Measurements from ENCODE around the gene DCAF16. TPM values are rescaled to one million over a fixed set of nuclear protein-coding genes. Genes with fewer than 3 reads are reported as not detected.

The DCAF16 gene
- polyA plus RNA-seq, 3 donors, result 4.1 to 14.5 (median 4.6) TPM

DNA sequence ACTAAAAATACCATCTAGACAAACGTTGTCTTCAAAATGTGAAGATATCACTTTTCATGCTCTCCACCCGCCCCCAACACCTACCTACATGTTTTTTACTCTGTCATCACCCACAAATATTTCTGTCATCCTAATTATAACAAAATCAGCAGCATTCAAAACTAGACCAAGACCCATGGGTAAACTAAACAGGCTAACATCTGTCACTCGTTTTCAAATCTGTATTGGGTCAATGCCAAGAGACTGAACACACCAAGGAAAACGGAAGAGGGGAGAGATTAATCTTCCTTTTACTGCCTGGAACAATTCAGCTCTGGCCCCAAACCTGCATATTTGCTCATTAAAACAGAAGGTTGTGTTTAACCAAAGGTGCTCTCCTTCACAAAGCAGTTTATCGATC lies 46.6 kb downstream of the DCAF16 start:
- H3K9me3 Mint-ChIP-seq, result peaks cover 0 to 15% (median 10%) of the 10 kb centered on the region in 7 donors
- Histone ChIP-seq H3K4me3 (replicated peaks in 1 of 3; ENCODE audit: low read depth in 2 of 3, low read length in 3 of 3) (no peak overlapping the region), H3K9me3 (replicated peaks in 1 of 2; ENCODE audit: control insufficient read depth in 1 of 2, insufficient read depth in 1 of 2, low read length in 2 of 2) (peaks cover 5 to 13% of the 10 kb centered on the region in 2 donors), H3K36me3 (replicated peaks in 1 of 2; ENCODE audit: control insufficient read depth in 1 of 2, insufficient read depth in 2 of 2, low read length in 2 of 2) (no peaks in the 10 kb centered on the region), H3K79me2 (ENCODE audit: insufficient read depth, low read length) (no peaks in the 10 kb centered on the region), H3K27ac (ENCODE audit: low read depth in 1 of 2, low read length in 2 of 2) (no peak overlapping the region), H4K20me1 (ENCODE audit: insufficient read depth, low read length) (no peaks in the 10 kb centered on the region), H2AFZ (ENCODE audit: insufficient read depth, low read depth, low read length, poor library complexity, severe bottlenecking) (no peak overlapping the region), H3K4me1 (ENCODE audit: control insufficient read depth in 1 of 2, insufficient read depth in 2 of 2, low read length in 2 of 2) (no peaks in the 10 kb centered on the region), H3K9ac (ENCODE audit: insufficient read depth, low read length, poor library complexity, severe bottlenecking) (no peak overlapping the region), H3K27me3 (ENCODE audit: control insufficient read depth in 2 of 2, insufficient read depth in 2 of 2, low read length in 2 of 2) (no peaks in the 10 kb centered on the region), H3K4me2 (replicated peaks; ENCODE audit: extremely low read depth, low read length, poor library complexity, severe bottlenecking) (no peak overlapping the region)
- no peak for DNase-seq
- no peak for TF ChIP-seq CTCF (IDR thresholded peaks at IDR 0.05)
- H3K36me3 Mint-ChIP-seq, result no peaks in the 10 kb centered on the region
- H3K27me3 Mint-ChIP-seq (ENCODE audit: low read depth in 3 of 3), result peaks cover 0 to 3% (median 0%) of the 10 kb centered on the region in 3 donors
- intact Hi-C loops (cut with micrococcal nuclease), result no loop called here
- WGBS (ENCODE audit: insufficient coverage), result 58% methylated on average over 5 of the region's 5 CpGs
- no peak overlapping the region for H3K4me3 Mint-ChIP-seq
- peaks cover 3% of the 10 kb centered on the region for H3K4me1 Mint-ChIP-seq
- no peak overlapping the region for H3K27ac Mint-ChIP-seq

GRCh38 chr4:17763416-17763815 lies 47.1 kb downstream of the DCAF16 start:
- peaks cover 5 to 13% of the 10 kb centered on the region in 2 donors for H3K9me3 ChIP-seq (replicated peaks in 1 of 2; ENCODE audit: control insufficient read depth in 1 of 2, insufficient read depth in 1 of 2, low read length in 2 of 2)
- no peak overlapping the region for H3K4me2 ChIP-seq (replicated peaks; ENCODE audit: extremely low read depth, low read length, poor library complexity, severe bottlenecking)
- Mint-ChIP-seq H3K27me3 (ENCODE audit: low read depth in 3 of 3) (peaks cover 0 to 3% (median 0%) of the 10 kb centered on the region in 3 donors), H3K9me3 (peaks cover 0 to 15% (median 10%) of the 10 kb centered on the region in 7 donors), H3K4me1 (peaks cover 3% of the 10 kb centered on the region), H3K36me3 (no peaks in the 10 kb centered on the region), H3K27ac (no peak overlapping the region), H3K4me3 (no peak overlapping the region)
- DNase-seq, result no peak
- no peak overlapping the region for H3K9ac ChIP-seq (ENCODE audit: insufficient read depth, low read length, poor library complexity, severe bottlenecking)
- H3K4me1 ChIP-seq (ENCODE audit: control insufficient read depth in 1 of 2, insufficient read depth in 2 of 2, low read length in 2 of 2), result no peaks in the 10 kb centered on the region
- no peaks in the 10 kb centered on the region for H3K79me2 ChIP-seq (ENCODE audit: insufficient read depth, low read length)
- intact Hi-C loops (cut with micrococcal nuclease), result no loop called here
- no peak for TF ChIP-seq CTCF (IDR thresholded peaks at IDR 0.05)
- no peak overlapping the region for H3K27ac ChIP-seq (ENCODE audit: low read depth in 1 of 2, low read length in 2 of 2)
- no peaks in the 10 kb centered on the region for H3K36me3 ChIP-seq (replicated peaks in 1 of 2; ENCODE audit: control insufficient read depth in 1 of 2, insufficient read depth in 2 of 2, low read length in 2 of 2)
- H4K20me1 ChIP-seq (ENCODE audit: insufficient read depth, low read length), result no peaks in the 10 kb centered on the region
- no peak overlapping the region for H2AFZ ChIP-seq (ENCODE audit: insufficient read depth, low read depth, low read length, poor library complexity, severe bottlenecking)
- no peak overlapping the region for H3K4me3 ChIP-seq (replicated peaks in 1 of 3; ENCODE audit: low read depth in 2 of 3, low read length in 3 of 3)
- no peaks in the 10 kb centered on the region for H3K27me3 ChIP-seq (ENCODE audit: control insufficient read depth in 2 of 2, insufficient read depth in 2 of 2, low read length in 2 of 2)
- 100% methylated on average over 2 of the region's 3 CpGs for WGBS (ENCODE audit: insufficient coverage)
